B cell (primary cell): ENCODE results near the gene RABGAP1L. TPM values are rescaled to one million over a fixed set of nuclear protein-coding genes. Genes with fewer than 3 reads are reported as not detected.

ENCODE experiments used
- ATAC-seq: fragments of 200-7000 bp; cut with Tn5 transposase; one replicate; pipeline ENCODE4 v1.10.0; 2021; ENCODE audit warnings: low read depth, mild to moderate bottlenecking, moderate number of reproducible peaks, moderate library complexity
- CTCF ChIA-PET: fragments of 350-600 bp; sonication (Branson Sonifier 250); formaldehyde crosslinking; loops from one replicate; lab custom pipeline; 2021; ENCODE audit warnings: antibody characterized with exemption, inconsistent platforms; lab: Charles Lee
- POLR2A ChIA-PET: fragments of 350-600 bp; sonication (Branson Sonifier 250); formaldehyde crosslinking; loops from one replicate; lab custom pipeline; 2021; ENCODE audit warnings: antibody characterized with exemption; lab: Charles Lee
- DNase-seq: peaks from one replicate; pipeline ENCODE4 v3.0.0; 2013
- H2AFZ ChIP-seq: 2 replicates; pipeline ENCODE4 v1.6.1; 2012; ENCODE audit warnings: mild to moderate bottlenecking, low read depth, low read length; ENCODE audit not compliant: insufficient read depth, poor library complexity, severe bottlenecking
- H3K27ac ChIP-seq, 2 donors: 1 replicate in 1 of 2; 2 replicates in 1 of 2; pipeline ENCODE4 v1.5.1; 2012 to 2013; ENCODE audit warnings: low read length in 2 of 2, mild to moderate bottlenecking in 2 of 2, moderate library complexity in 1 of 2
- H3K27me3 ChIP-seq, 4 experiments: fragments of 200-600 bp in 1 of 4; sonication (generic) in 1 of 4; replicated peaks in 1 of 4; 1 replicate in 2 of 4; 2 replicates in 2 of 4; pipeline versions ENCODE4 v1.6.1 to v1.7.0; 2013 to 2016; ENCODE audit warnings: low read length in 3 of 4, mild to moderate bottlenecking in 2 of 4, mixed read lengths in 1 of 4, moderate library complexity in 1 of 4; ENCODE audit not compliant: insufficient read depth in 4 of 4, control insufficient read depth in 3 of 4; ENCODE audit errors: control extremely low read depth in 1 of 4
- H3K36me3 ChIP-seq, 2 experiments: replicated peaks in 1 of 2; 1 replicate in 1 of 2; 2 replicates in 1 of 2; pipeline versions ENCODE4 v1.6.1 to v1.7.1; 2013; ENCODE audit warnings: low read length in 1 of 2; ENCODE audit not compliant: insufficient read depth in 2 of 2, control insufficient read depth in 1 of 2; ENCODE audit errors: control extremely low read depth in 1 of 2, extremely low read depth in 1 of 2
- H3K4me1 ChIP-seq, 2 donors: fragments of 200-600 bp in 1 of 2; sonication (generic) in 1 of 2; 1 replicate in 1 of 2; 2 replicates in 1 of 2; pipeline versions ENCODE4 v1.5.1 to v1.6.1; 2013 to 2017; ENCODE audit warnings: low read length in 2 of 2; ENCODE audit not compliant: control insufficient read depth in 2 of 2, insufficient read depth in 2 of 2
- H3K4me2 ChIP-seq: replicated peaks from 2 replicates; pipeline ENCODE3; 2012; ENCODE audit warnings: mild to moderate bottlenecking, low read depth, low read length; ENCODE audit not compliant: poor library complexity, severe bottlenecking
- H3K4me3 ChIP-seq, 5 experiments: fragments of 200-600 bp in 1 of 5; sonication (generic) in 1 of 5; 1 replicate in 3 of 5; 2 replicates in 2 of 5; pipeline versions ENCODE4 v1.5.1 to v1.7.0; 2011 to 2016; ENCODE audit warnings: low read length in 4 of 5, mild to moderate bottlenecking in 4 of 5, low read depth in 2 of 5, control low read depth in 1 of 5, moderate library complexity in 1 of 5; ENCODE audit not compliant: insufficient read depth in 1 of 5; ENCODE audit errors: control extremely low read depth in 1 of 5, extremely low read depth in 1 of 5
- H3K79me2 ChIP-seq: fragments of 200-600 bp; sonication (generic); one replicate; pipeline ENCODE4 v1.6.0; 2016; ENCODE audit warnings: low read length; ENCODE audit not compliant: control insufficient read depth, insufficient read depth
- H3K9ac ChIP-seq: fragments of 200-600 bp; sonication (generic); 2 replicates; pipeline ENCODE4 v1.6.1; 2017; ENCODE audit warnings: mild to moderate bottlenecking, low read length, moderate library complexity
- H3K9me3 ChIP-seq, 3 donors: one replicate each; pipeline versions ENCODE4 v1.6.1 to v1.7.1; 2013; ENCODE audit warnings: low read length in 2 of 3; ENCODE audit not compliant: control insufficient read depth in 2 of 3, insufficient read depth in 1 of 3; ENCODE audit errors: control extremely low read depth in 1 of 3
- H4K20me1 ChIP-seq: 2 replicates; pipeline ENCODE4 v1.6.0; 2012; ENCODE audit warnings: mild to moderate bottlenecking, low read length; ENCODE audit not compliant: insufficient read depth, control insufficient read depth, poor library complexity, severe bottlenecking
- H3K27ac Mint-ChIP-seq: one replicate; pipeline ENCODE4 v1.8.0; 2021; ENCODE audit warnings: mixed read lengths
- H3K27me3 Mint-ChIP-seq: one replicate; pipeline ENCODE4 v1.8.0; 2021; ENCODE audit warnings: mixed read lengths
- H3K4me1 Mint-ChIP-seq: one replicate; pipeline ENCODE4 v1.8.0; 2021; ENCODE audit warnings: mixed read lengths
- H3K4me3 Mint-ChIP-seq: one replicate; pipeline ENCODE4 v1.8.0; 2021; ENCODE audit warnings: mixed read lengths
- H3K9me3 Mint-ChIP-seq: one replicate; pipeline ENCODE4 v1.8.0; 2022; ENCODE audit warnings: mixed read lengths; ENCODE audit not compliant: insufficient read depth
- CTCF ChIP-seq: fragments of 200-600 bp; IDR thresholded peaks from one replicate; pipeline ENCODE4 v1.8.0; 2022; ENCODE audit warnings: antibody characterized with exemption, mild to moderate bottlenecking
- EZH2 ChIP-seq: IDR thresholded peaks from 2 replicates; pipeline ENCODE4 v1.6.1; 2012; ENCODE audit warnings: borderline replicate concordance, low read depth, mild to moderate bottlenecking, moderate library complexity, low read length; ENCODE audit not compliant: insufficient read depth, poor library complexity, severe bottlenecking
- WGBS: methylation state at CpG from one replicate; pipeline ENCODE4 v1.1.5; 2013; ENCODE audit warnings: missing lambda C conversion rate; ENCODE audit not compliant: insufficient coverage; 5-methylcytosine and 5-hydroxymethylcytosine counted together
- intact Hi-C: fragments of 100-400 bp; cut with micrococcal nuclease; formaldehyde crosslinking; loops from one replicate; pipeline ENCODE4 v1.10.0; 2022
- polyA plus RNA-seq: library from polyadenylated mRNA; depleted of rRNA; stranded (reverse); fragments of >200 nt; gene quantifications from 2 replicates; pipeline ENCODE4 v1.2.3, GENCODE V29; 2012
- total RNA-seq, 2 donors: library from RNA; stranded (reverse); fragments of 120-200 nt in 1 of 2; gene quantifications; 1 replicate in 1 of 2; 2 replicates in 1 of 2; pipeline versions ENCODE4 v1.2.3 to v1.2.4, GENCODE V29; 2013 to 2022

RABGAP1L gene
- total and polyA plus RNA-seq, 2 donors (not counting 1 experiment from before 2014, with no cell fraction given) = 34.9 to 159 TPM

- peaks cover 28% of the 10 kb centered on the region for H3K4me1 Mint-ChIP-seq
- no peak overlapping the region for H3K9ac ChIP-seq
- H3K27ac ChIP-seq = no peak overlapping the region
- peaks cover 0 to 4% of the 10 kb centered on the region in 2 donors for H3K4me1 ChIP-seq
- H3K4me3 Mint-ChIP-seq = no peak overlapping the region
- H3K36me3 ChIP-seq = no peaks in the 10 kb centered on the region
- CTCF ChIA-PET = interaction anchor here (0.7 to 13.6 kb wide), 10 partner anchors 8 to 527 kb away, joined by 3 to 109 read pairs (median 4); no protein-coding TSS in a partner anchor
- intact Hi-C loops = loop anchor here (1.0 to 10.0 kb wide), 5 partner anchors 483 to 2003 kb away; no protein-coding TSS in a partner anchor
- H3K9me3 ChIP-seq = peaks cover 0 to 3% (median 0%) of the 10 kb centered on the region in 3 donors
- H3K4me2 ChIP-seq = no peak overlapping the region
- H3K27me3 ChIP-seq = no peaks in the 10 kb centered on the region
- POLR2A ChIA-PET = no interaction called here
- no peaks in the 10 kb centered on the region for H4K20me1 ChIP-seq
- no peaks in the 10 kb centered on the region for H3K27me3 Mint-ChIP-seq
- no peaks in the 10 kb centered on the region for H3K9me3 Mint-ChIP-seq
- DNase-seq (no peak), ATAC-seq (no peak)
- peaks cover 2% of the 10 kb centered on the region for H3K79me2 ChIP-seq
- no peak overlapping the region for H3K4me3 ChIP-seq
- WGBS = no CpG with 5 or more reads among the region's 2 CpGs
- no peak overlapping the region for H3K27ac Mint-ChIP-seq
- TF ChIP-seq CTCF = no peak
- no peak overlapping the region for H2AFZ ChIP-seq
Observed at GRCh38 chr1:174744886-174745285, 585.6 kb downstream of the RABGAP1L start.

- CTCF ChIA-PET = interaction anchor here (0.5 to 13.6 kb wide), 12 partner anchors 8 to 1328 kb away, joined by 3 to 109 read pairs (median 4); no protein-coding TSS in a partner anchor
Observed at GRCh38 chr1:174746024-174746808, 586.9 kb downstream of the RABGAP1L start.

More at GRCh38 chr1:174746024-174746808, 586.9 kb downstream of the RABGAP1L start:
- peaks cover 15% of the 10 kb centered on the region for H3K4me1 Mint-ChIP-seq
- Histone ChIP-seq H3K9ac (no peak overlapping the region), H3K4me2 (no peak overlapping the region), H3K27ac (no peak overlapping the region), H3K36me3 (no peaks in the 10 kb centered on the region), H3K79me2 (peaks cover 2% of the 10 kb centered on the region), H3K4me1 (no peaks in the 10 kb centered on the region), H3K27me3 (no peaks in the 10 kb centered on the region), H4K20me1 (no peaks in the 10 kb centered on the region), H3K9me3 (peaks cover 0 to 2% (median 0%) of the 10 kb centered on the region in 3 donors), H3K4me3 (no peak overlapping the region), H2AFZ (no peak overlapping the region)
- no peak overlapping the region for H3K4me3 Mint-ChIP-seq
- WGBS = no CpG with 5 or more reads among the region's 2 CpGs
- intact Hi-C loops = loop anchor here (10.0 kb wide), 1 partner anchor 651 kb away; no protein-coding TSS in a partner anchor
- H3K27me3 Mint-ChIP-seq = no peaks in the 10 kb centered on the region
- H3K27ac Mint-ChIP-seq = no peak overlapping the region
- H3K9me3 Mint-ChIP-seq = no peaks in the 10 kb centered on the region
- no peak for DNase-seq
- TF ChIP-seq EZH2 = no peak
- TF ChIP-seq CTCF = no peak
- no peak for ATAC-seq
- POLR2A ChIA-PET = no interaction called here
